Transverse colon (tissue), 4 donors: ENCODE measurements around the gene ELP4.

Experiments used
- EP300 ChIP-seq: sonication (generic); formaldehyde crosslinking; IDR thresholded peaks from one replicate; pipeline ENCODE4 v1.6.1; 2017; ENCODE audit warnings: antibody characterized with exemption, low read depth
- POLR2A ChIP-seq: fragments of 450-650 bp; IDR thresholded peaks from one replicate; pipeline ENCODE4 v1.6.1; 2016; ENCODE audit warnings: antibody characterized with exemption, mild to moderate bottlenecking, moderate library complexity
- POLR2AphosphoS5 ChIP-seq, 3 donors: sonication (generic); formaldehyde crosslinking; IDR thresholded peaks; one replicate each; pipeline ENCODE4 v1.6.1; 2016; ENCODE audit warnings: antibody characterized with exemption in 3 of 3
- TF ChIP-seq, protein P1 (sequence below), 5 experiments: fragments of 200-600 bp in 3 of 5; fragments of 450-650 bp in 2 of 5; sonication (generic) in 3 of 5; IDR thresholded peaks; 1 replicate in 2 of 5; 2 replicates in 3 of 5; pipeline ENCODE4 v1.5.1; 2016 to 2017; ENCODE audit warnings: antibody characterized with exemption in 5 of 5, inconsistent platforms in 3 of 5, mild to moderate bottlenecking in 2 of 5, moderate library complexity in 1 of 5

DNA sequence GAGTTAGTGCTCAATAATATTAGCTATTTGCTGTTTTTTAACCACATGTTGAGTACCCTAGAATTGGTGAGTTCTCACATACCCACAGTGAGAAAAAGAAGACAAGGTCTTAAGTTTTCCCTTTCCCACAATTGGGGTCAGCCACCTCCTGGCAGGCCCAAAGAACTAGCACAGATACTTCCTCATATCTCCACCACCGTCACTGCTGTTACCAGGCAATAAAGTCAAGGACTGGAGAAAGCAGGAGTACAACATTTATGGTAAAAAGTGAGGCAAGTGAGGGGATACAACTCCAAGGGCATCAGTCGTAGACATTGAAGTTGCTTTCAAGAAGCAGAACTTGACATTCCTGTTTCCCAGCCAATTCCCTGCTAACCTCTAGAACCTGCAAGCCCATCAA lies 19.6 kb downstream of the ELP4 start:
- TF ChIP-seq, protein P1, sequence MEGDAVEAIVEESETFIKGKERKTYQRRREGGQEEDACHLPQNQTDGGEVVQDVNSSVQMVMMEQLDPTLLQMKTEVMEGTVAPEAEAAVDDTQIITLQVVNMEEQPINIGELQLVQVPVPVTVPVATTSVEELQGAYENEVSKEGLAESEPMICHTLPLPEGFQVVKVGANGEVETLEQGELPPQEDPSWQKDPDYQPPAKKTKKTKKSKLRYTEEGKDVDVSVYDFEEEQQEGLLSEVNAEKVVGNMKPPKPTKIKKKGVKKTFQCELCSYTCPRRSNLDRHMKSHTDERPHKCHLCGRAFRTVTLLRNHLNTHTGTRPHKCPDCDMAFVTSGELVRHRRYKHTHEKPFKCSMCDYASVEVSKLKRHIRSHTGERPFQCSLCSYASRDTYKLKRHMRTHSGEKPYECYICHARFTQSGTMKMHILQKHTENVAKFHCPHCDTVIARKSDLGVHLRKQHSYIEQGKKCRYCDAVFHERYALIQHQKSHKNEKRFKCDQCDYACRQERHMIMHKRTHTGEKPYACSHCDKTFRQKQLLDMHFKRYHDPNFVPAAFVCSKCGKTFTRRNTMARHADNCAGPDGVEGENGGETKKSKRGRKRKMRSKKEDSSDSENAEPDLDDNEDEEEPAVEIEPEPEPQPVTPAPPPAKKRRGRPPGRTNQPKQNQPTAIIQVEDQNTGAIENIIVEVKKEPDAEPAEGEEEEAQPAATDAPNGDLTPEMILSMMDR (IDR thresholded peaks at IDR 0.05) = no peak
- TF ChIP-seq POLR2AphosphoS5 (IDR thresholded peaks at IDR 0.05) (no peak), POLR2A (no peak), EP300 (no peak)
